GM12878 (cell line): Measurements from ENCODE around the gene GLUD1. TPM values are rescaled to one million over a fixed set of nuclear protein-coding genes. Genes with fewer than 3 reads are reported as not detected.

Experiments used
- ATAC-seq: fragments of 200-7000 bp; cut with Tn5 transposase; 3 replicates; pipeline ENCODE4 v1.9.1; 2020; ENCODE audit warnings: mild to moderate bottlenecking, moderate library complexity
- BruUV-seq: library from RNA; stranded (reverse); fragments of 400-500 nt; replicated peaks from 2 replicates; lab custom pipeline; 2021; lab: Mats Ljungman, UMichigan
- CTCF ChIA-PET: fragments of 300-600 bp; sonication (Branson Sonifier 250); formaldehyde crosslinking; extraction: SDS; loops from one replicate; lab custom pipeline; 2021; ENCODE audit warnings: inconsistent platforms; lab: Yijun Ruan, JAX
- POLR2A ChIA-PET: fragments of 350-600 bp; formaldehyde crosslinking; extraction: SDS; loops from one replicate; lab custom pipeline; 2021; ENCODE audit warnings: inconsistent platforms; lab: Charles Lee
- RAD21 ChIA-PET: fragments of 300-600 bp; sonication (Branson Sonifier 250); formaldehyde crosslinking; loops from one replicate; lab custom pipeline; 2023; ENCODE audit warnings: antibody characterized with exemption; ENCODE audit not compliant: unreplicated experiment; lab: Charles Lee
- SMC1A ChIA-PET: fragments of 300-600 bp; sonication (Branson Sonifier 250); formaldehyde crosslinking; loops from one replicate; lab custom pipeline; 2023; ENCODE audit not compliant: unreplicated experiment, uncharacterized antibody; lab: Charles Lee
- DNase-seq: peaks from one replicate; pipeline ENCODE4 v3.0.0-alpha.2; 2011; ENCODE audit warnings: low read depth, low spot score
- FAIRE-seq: peaks from 3 replicates; lab custom pipeline; 2011; peaks lifted over from hg19 to GRCh38; lab: Jason Lieb, UNC
- H2AFZ ChIP-seq: 2 replicates; pipeline ENCODE4 v1.6.0; 2011; ENCODE audit warnings: low read depth, low read length, control low read depth; ENCODE audit not compliant: control insufficient read depth
- H3K27ac ChIP-seq: 2 replicates; pipeline ENCODE4 v1.5.1; 2011; ENCODE audit warnings: control low read depth; ENCODE audit not compliant: control insufficient read depth, insufficient read depth
- H3K27me3 ChIP-seq, 2 experiments: replicated peaks in 1 of 2; 2 replicates each; pipeline versions ENCODE4 v1.6.0 to v1.6.1; 2011; ENCODE audit warnings: low read length in 1 of 2; ENCODE audit not compliant: control insufficient read depth in 2 of 2, insufficient read depth in 2 of 2
- H3K36me3 ChIP-seq, 2 experiments: 2 replicates each; pipeline ENCODE4 v1.5.1; 2011; ENCODE audit warnings: low read length in 1 of 2; ENCODE audit not compliant: control insufficient read depth in 2 of 2, insufficient read depth in 2 of 2
- H3K4me1 ChIP-seq: 2 replicates; pipeline ENCODE4 v1.6.1; 2011; ENCODE audit warnings: mild to moderate bottlenecking, low read length, moderate library complexity, mixed read lengths; ENCODE audit not compliant: control insufficient read depth, insufficient read depth
- H3K4me2 ChIP-seq: 2 replicates; pipeline ENCODE4 v1.6.0; 2011; ENCODE audit warnings: control low read depth; ENCODE audit not compliant: control insufficient read depth, insufficient read depth
- H3K4me3 ChIP-seq: fragments of 200-600 bp; sonication (generic); 2 replicates; pipeline ENCODE4 v1.5.1; 2016
- H3K79me2 ChIP-seq: 2 replicates; pipeline ENCODE4 v1.6.0; 2011; ENCODE audit warnings: low read length; ENCODE audit not compliant: control insufficient read depth, insufficient read depth
- H3K9ac ChIP-seq: 2 replicates; pipeline ENCODE4 v1.8.0; 2011; ENCODE audit warnings: low read length, control low read depth, mixed read lengths; ENCODE audit not compliant: control insufficient read depth, insufficient read depth
- H3K9me3 ChIP-seq: replicated peaks from 3 replicates; pipeline ENCODE4 v1.5.1; 2011; ENCODE audit warnings: mild to moderate bottlenecking, low read length; ENCODE audit not compliant: control insufficient read depth, insufficient read depth
- H4K20me1 ChIP-seq: 2 replicates; pipeline ENCODE4 v1.6.0; 2011; ENCODE audit not compliant: control insufficient read depth, insufficient read depth
- BMI1 ChIP-seq: fragments of 450-650 bp; IDR thresholded peaks from 2 replicates; pipeline ENCODE4 v1.6.1; 2016; ENCODE audit warnings: mild to moderate bottlenecking, moderate library complexity, borderline replicate concordance
- IKZF2 ChIP-seq, 2 experiments: fragments of 450-650 bp; IDR thresholded peaks; 2 replicates each; pipeline ENCODE4 v1.6.1; 2017; ENCODE audit warnings: mild to moderate bottlenecking in 2 of 2, moderate library complexity in 2 of 2
- KDM1A ChIP-seq: fragments of 200-600 bp; sonication (generic); IDR thresholded peaks from 2 replicates; pipeline ENCODE4 v1.6.1; 2016; ENCODE audit warnings: borderline replicate concordance
- NFYA ChIP-seq: IDR thresholded peaks from 2 replicates; pipeline ENCODE4 v1.6.1; 2011; ENCODE audit warnings: low read depth, mild to moderate bottlenecking, low read length, improper control_type of control experiment, borderline replicate concordance
- NR2C2 ChIP-seq: IDR thresholded peaks from 2 replicates; pipeline ENCODE4 v1.6.1; 2011; ENCODE audit warnings: borderline replicate concordance, low read depth; ENCODE audit not compliant: control insufficient read depth, insufficient read length
- NRF1 ChIP-seq: conservative IDR thresholded peaks from 2 replicates; pipeline ENCODE4 v1.6.1; 2011; ENCODE audit warnings: mild to moderate bottlenecking, low read depth, low read length, improper control_type of control experiment
- PKNOX1 ChIP-seq: fragments of 450-650 bp; IDR thresholded peaks from 2 replicates; pipeline ENCODE4 v1.6.1; 2016; ENCODE audit warnings: mild to moderate bottlenecking
- SIN3A ChIP-seq: IDR thresholded peaks from 2 replicates; pipeline ENCODE4 v1.6.1; 2012; ENCODE audit warnings: low read depth, low read length, improper control_type of control experiment
- SKIL ChIP-seq: fragments of 450-650 bp; IDR thresholded peaks from 2 replicates; pipeline ENCODE4 v1.6.1; 2017; ENCODE audit warnings: mild to moderate bottlenecking, low read depth, inconsistent platforms; ENCODE audit not compliant: poor library complexity, severe bottlenecking
- SREBF1 ChIP-seq: IDR thresholded peaks from 2 replicates; pipeline ENCODE4 v1.6.1; 2012; ENCODE audit warnings: mild to moderate bottlenecking, low read length
- SRF ChIP-seq, 2 experiments: IDR thresholded peaks; 2 replicates each; pipeline ENCODE4 v1.6.1; 2011; ENCODE audit warnings: low read depth in 2 of 2, low read length in 2 of 2, mild to moderate bottlenecking in 1 of 2, moderate library complexity in 1 of 2
- TAF1 ChIP-seq: IDR thresholded peaks from 2 replicates; pipeline ENCODE4 v1.6.1; 2011; ENCODE audit warnings: mild to moderate bottlenecking, low read depth, low read length, borderline replicate concordance
- TCF12 ChIP-seq: IDR thresholded peaks from 2 replicates; pipeline ENCODE4 v1.6.1; 2011; ENCODE audit warnings: low read depth, mild to moderate bottlenecking, low read length
- TCF3 ChIP-seq: IDR thresholded peaks from 2 replicates; pipeline ENCODE4 v1.6.1; 2012; ENCODE audit warnings: low read depth, mild to moderate bottlenecking, low read length, borderline replicate concordance; ENCODE audit not compliant: insufficient read depth
- USF2 ChIP-seq: IDR thresholded peaks from 2 replicates; pipeline ENCODE4 v1.6.1; 2011; ENCODE audit warnings: low read depth, low read length, improper control_type of control experiment, borderline replicate concordance
- ZBED1 ChIP-seq: IDR thresholded peaks from 2 replicates; pipeline ENCODE4 v1.6.1; 2016; ENCODE audit warnings: borderline replicate concordance
- WGBS: methylation state at CpG from one replicate; pipeline ENCODE4 v1.1.6; 2016; ENCODE audit warnings: low lambda C conversion rate; ENCODE audit not compliant: insufficient replicate concordance, insufficient coverage; ENCODE audit errors: missing lambda C conversion rate; 5-methylcytosine and 5-hydroxymethylcytosine counted together
- in situ Hi-C: fragments of 300-500 bp; cut with MboI; formaldehyde crosslinking; loops from 9 replicates; pipeline ENCODE4 v1.14.3; 2018; ENCODE audit warnings: mixed read lengths
- intact Hi-C: fragments of 100-400 bp; cut with micrococcal nuclease; formaldehyde crosslinking; loops from one replicate; pipeline ENCODE4 v1.14.2; 2022; ENCODE audit not compliant: unreplicated experiment
- polyA plus RNA-seq, 11 experiments: library from polyadenylated mRNA; depleted of rRNA in 4 of 11; unstranded in 6 of 11; stranded (reverse) in 5 of 11; fragments of >200 nt; fragmentation: Nextera tagmentation in 4 of 11; fragmentation: Illumina TruSeq in 1 of 11; extraction: Ambion mirVana in 4 of 11; extraction: Trizol in 1 of 11; gene quantifications; 1 replicate in 1 of 11; 2 replicates in 10 of 11; pipeline versions ENCODE4 v1.2.1 to v1.2.3, GENCODE V29; 2011 to 2016; ENCODE audit warnings: inconsistent platforms in 2 of 11, missing spikeins in 2 of 11, low read depth in 1 of 11
- total RNA-seq, 4 experiments: library from RNA; depleted of rRNA in 3 of 4; stranded (reverse); fragments of >200 nt in 3 of 4; fragmentation: Illumina TruSeq in 1 of 4; extraction: Trizol in 1 of 4; gene quantifications; 2 replicates each; pipeline versions ENCODE4 v1.2.1 to v1.2.3, GENCODE V29; 2013 to 2021
- TF ChIP-seq, protein P1 (sequence below): fragments of 450-650 bp; formaldehyde crosslinking; IDR thresholded peaks from 2 replicates; pipeline ENCODE4 v1.5.0; 2022; ENCODE audit warnings: mild to moderate bottlenecking, missing genetic modification characterization

The GLUD1 gene
- total and polyA plus RNA-seq, 10 of the 15 experiments (the other 5 are each of a cell fraction or from before 2014, with no cell fraction given): 26.1 to 109 (median 81.4) TPM

DNA sequence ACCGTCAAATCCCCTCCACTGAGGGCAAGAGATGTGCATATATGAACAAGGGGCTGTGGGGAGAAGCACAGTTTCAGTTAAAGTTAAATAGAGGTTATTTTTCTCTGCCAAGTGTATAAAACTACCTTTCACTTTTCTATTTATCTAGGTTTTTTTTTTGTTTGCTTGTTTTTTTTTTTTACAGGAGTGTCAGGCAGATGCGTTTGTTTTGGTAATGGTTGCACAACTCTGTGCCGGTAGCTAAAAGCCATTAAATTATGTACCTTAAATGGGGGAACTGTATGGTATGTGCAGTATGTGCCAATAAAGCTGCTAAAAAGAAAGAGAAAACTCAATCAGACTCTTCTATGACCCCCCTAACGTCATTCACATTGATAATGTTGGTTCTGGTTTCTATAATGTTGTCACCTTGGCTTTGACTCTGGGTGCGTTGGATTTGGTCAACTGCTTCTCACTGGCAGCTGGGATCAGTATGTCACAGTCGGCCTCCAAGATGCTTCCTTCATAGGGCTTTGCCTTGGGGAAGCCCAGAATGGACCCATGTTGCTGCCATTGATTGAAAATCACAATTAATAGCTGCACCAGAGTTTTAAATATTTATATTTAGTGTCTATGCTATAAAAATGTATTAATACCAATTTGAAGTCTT, 34.2 kb downstream of the GLUD1 start:
- Histone ChIP-seq H3K4me2 (no peak overlapping the region), H3K4me1 (peaks cover 1% of the 10 kb centered on the region; the same call in 1 of the 2 replicates), H3K36me3 (peaks cover 0 to 9% of the 10 kb centered on the region in 2 experiments), H3K27me3 (no peaks in the 10 kb centered on the region), H3K79me2 (no peaks in the 10 kb centered on the region), H3K9me3 (no peaks in the 10 kb centered on the region), H3K9ac (no peak overlapping the region), H2AFZ (no peak overlapping the region), H3K27ac (no peak overlapping the region), H4K20me1 (no peaks in the 10 kb centered on the region), H3K4me3 (no peak overlapping the region)
- FAIRE-seq: no peak
- ChIA-PET SMC1A (interaction anchor here (0.5 to 0.7 kb wide), 2 partner anchors 16 to 121 kb away, joined by 3 read pairs; no protein-coding TSS in a partner anchor), CTCF (no interaction called here), POLR2A (interaction anchor here (0.7 kb wide), 1 partner anchor 208 kb away, joined by 5 read pairs; no protein-coding TSS in a partner anchor), RAD21 (no interaction called here)
- in situ Hi-C loops (no loop called here), intact Hi-C loops (no loop called here)
- 96% methylated on average over 6 of the region's 6 CpGs for WGBS
- BruUV-seq: no TSS peak
- no peak for ATAC-seq
- DNase-seq: no peak
- no peak for TF ChIP-seq ZBED1
- no peak for TF ChIP-seq SRF (IDR thresholded peaks at IDR 0.05; ENCODE audit: low read depth in 2 of 2, low read length in 2 of 2)
- no peak for TF ChIP-seq NR2C2
- TF ChIP-seq SIN3A: no peak
- no peak for TF ChIP-seq TCF3
- TF ChIP-seq TCF12: no peak
- no peak for TF ChIP-seq IKZF2 (IDR thresholded peaks at IDR 0.05)
- TF ChIP-seq TAF1: no peak
- TF ChIP-seq, protein P1, sequence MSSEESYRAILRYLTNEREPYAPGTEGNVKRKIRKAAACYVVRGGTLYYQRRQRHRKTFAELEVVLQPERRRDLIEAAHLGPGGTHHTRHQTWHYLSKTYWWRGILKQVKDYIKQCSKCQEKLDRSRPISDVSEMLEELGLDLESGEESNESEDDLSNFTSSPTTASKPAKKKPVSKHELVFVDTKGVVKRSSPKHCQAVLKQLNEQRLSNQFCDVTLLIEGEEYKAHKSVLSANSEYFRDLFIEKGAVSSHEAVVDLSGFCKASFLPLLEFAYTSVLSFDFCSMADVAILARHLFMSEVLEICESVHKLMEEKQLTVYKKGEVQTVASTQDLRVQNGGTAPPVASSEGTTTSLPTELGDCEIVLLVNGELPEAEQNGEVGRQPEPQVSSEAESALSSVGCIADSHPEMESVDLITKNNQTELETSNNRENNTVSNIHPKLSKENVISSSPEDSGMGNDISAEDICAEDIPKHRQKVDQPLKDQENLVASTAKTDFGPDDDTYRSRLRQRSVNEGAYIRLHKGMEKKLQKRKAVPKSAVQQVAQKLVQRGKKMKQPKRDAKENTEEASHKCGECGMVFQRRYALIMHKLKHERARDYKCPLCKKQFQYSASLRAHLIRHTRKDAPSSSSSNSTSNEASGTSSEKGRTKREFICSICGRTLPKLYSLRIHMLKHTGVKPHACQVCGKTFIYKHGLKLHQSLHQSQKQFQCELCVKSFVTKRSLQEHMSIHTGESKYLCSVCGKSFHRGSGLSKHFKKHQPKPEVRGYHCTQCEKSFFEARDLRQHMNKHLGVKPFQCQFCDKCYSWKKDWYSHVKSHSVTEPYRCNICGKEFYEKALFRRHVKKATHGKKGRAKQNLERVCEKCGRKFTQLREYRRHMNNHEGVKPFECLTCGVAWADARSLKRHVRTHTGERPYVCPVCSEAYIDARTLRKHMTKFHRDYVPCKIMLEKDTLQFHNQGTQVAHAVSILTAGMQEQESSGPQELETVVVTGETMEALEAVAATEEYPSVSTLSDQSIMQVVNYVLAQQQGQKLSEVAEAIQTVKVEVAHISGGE (CRISPR knock-in tag): no peak
- no peak for TF ChIP-seq NRF1
- no peak for TF ChIP-seq SKIL
- TF ChIP-seq PKNOX1: no peak
- TF ChIP-seq BMI1: no peak
- TF ChIP-seq USF2: no peak
- no peak for TF ChIP-seq KDM1A
- TF ChIP-seq SREBF1: no peak
- TF ChIP-seq NFYA: no peak
